HL-60 (cell line): ENCODE measurements around the gene PTGFR.

ENCODE experiments used
- GABPA ChIP-seq: IDR thresholded peaks from 2 replicates; pipeline ENCODE4 v1.6.1; 2012; ENCODE audit warnings: low read depth
- TF ChIP-seq, protein P1 (sequence below): IDR thresholded peaks from one replicate; pipeline ENCODE4 v1.5.1; 2011; ENCODE audit warnings: low read length, control low read depth, inconsistent platforms; ENCODE audit not compliant: insufficient read depth
- TF ChIP-seq, protein P2 (sequence below): IDR thresholded peaks from 2 replicates; pipeline ENCODE4 v1.6.1; 2012; ENCODE audit warnings: low read depth; ENCODE audit not compliant: insufficient replicate concordance

DNA sequence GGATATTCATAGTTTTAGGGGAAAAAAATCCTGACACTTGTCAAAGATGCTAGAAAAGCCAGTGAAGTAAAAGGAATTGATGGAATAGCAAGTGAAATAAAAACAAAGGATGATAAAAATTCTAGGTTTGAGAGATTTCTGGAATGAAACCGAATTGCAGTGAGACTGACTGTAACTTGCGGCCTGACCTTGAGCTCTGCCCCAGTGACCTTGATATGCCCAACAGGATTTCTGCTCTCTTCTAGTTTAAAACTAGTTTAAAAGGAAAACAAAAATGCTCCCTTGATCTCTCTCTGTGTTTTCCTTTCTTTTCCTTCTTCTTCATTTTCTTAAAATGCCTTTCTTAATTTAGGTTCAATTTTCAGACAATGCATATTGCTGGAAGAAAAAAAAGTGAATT, 74.6 kb downstream of the PTGFR start:
- TF ChIP-seq, protein P1, sequence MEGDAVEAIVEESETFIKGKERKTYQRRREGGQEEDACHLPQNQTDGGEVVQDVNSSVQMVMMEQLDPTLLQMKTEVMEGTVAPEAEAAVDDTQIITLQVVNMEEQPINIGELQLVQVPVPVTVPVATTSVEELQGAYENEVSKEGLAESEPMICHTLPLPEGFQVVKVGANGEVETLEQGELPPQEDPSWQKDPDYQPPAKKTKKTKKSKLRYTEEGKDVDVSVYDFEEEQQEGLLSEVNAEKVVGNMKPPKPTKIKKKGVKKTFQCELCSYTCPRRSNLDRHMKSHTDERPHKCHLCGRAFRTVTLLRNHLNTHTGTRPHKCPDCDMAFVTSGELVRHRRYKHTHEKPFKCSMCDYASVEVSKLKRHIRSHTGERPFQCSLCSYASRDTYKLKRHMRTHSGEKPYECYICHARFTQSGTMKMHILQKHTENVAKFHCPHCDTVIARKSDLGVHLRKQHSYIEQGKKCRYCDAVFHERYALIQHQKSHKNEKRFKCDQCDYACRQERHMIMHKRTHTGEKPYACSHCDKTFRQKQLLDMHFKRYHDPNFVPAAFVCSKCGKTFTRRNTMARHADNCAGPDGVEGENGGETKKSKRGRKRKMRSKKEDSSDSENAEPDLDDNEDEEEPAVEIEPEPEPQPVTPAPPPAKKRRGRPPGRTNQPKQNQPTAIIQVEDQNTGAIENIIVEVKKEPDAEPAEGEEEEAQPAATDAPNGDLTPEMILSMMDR: no peak
- no peak for TF ChIP-seq GABPA
- TF ChIP-seq, protein P2, sequence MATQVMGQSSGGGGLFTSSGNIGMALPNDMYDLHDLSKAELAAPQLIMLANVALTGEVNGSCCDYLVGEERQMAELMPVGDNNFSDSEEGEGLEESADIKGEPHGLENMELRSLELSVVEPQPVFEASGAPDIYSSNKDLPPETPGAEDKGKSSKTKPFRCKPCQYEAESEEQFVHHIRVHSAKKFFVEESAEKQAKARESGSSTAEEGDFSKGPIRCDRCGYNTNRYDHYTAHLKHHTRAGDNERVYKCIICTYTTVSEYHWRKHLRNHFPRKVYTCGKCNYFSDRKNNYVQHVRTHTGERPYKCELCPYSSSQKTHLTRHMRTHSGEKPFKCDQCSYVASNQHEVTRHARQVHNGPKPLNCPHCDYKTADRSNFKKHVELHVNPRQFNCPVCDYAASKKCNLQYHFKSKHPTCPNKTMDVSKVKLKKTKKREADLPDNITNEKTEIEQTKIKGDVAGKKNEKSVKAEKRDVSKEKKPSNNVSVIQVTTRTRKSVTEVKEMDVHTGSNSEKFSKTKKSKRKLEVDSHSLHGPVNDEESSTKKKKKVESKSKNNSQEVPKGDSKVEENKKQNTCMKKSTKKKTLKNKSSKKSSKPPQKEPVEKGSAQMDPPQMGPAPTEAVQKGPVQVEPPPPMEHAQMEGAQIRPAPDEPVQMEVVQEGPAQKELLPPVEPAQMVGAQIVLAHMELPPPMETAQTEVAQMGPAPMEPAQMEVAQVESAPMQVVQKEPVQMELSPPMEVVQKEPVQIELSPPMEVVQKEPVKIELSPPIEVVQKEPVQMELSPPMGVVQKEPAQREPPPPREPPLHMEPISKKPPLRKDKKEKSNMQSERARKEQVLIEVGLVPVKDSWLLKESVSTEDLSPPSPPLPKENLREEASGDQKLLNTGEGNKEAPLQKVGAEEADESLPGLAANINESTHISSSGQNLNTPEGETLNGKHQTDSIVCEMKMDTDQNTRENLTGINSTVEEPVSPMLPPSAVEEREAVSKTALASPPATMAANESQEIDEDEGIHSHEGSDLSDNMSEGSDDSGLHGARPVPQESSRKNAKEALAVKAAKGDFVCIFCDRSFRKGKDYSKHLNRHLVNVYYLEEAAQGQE: no peak
